SU-DHL-6 (cell line): Measurements from ENCODE around the gene ARVCF.

Source experiments
- H2AFZ ChIP-seq: fragments of 200-600 bp; sonication (generic); 2 replicates; pipeline ENCODE4 v1.6.1; 2014; ENCODE audit warnings: low read depth, mild to moderate bottlenecking, moderate library complexity, mixed read lengths, antibody characterized with exemption, low read length; ENCODE audit not compliant: severe bottlenecking
- H3F3A ChIP-seq: fragments of 200-600 bp; shearing (Covaris generic); 2 replicates; pipeline ENCODE4 v1.6.0; 2016; ENCODE audit warnings: antibody characterized with exemption, mild to moderate bottlenecking; ENCODE audit not compliant: insufficient read depth
- H3K27ac ChIP-seq: fragments of 200-600 bp; sonication (generic); 2 replicates; pipeline ENCODE4 v1.5.1; 2016; ENCODE audit warnings: low read depth, mild to moderate bottlenecking, low read length, moderate library complexity, mixed read lengths
- H3K27me3 ChIP-seq: fragments of 200-600 bp; sonication (generic), shearing (Covaris generic); 2 replicates; pipeline ENCODE4 v1.6.0; 2014; ENCODE audit warnings: mild to moderate bottlenecking, low read length
- H3K36me3 ChIP-seq: fragments of 200-600 bp; sonication (generic); 2 replicates; pipeline ENCODE4 v1.6.1; 2014; ENCODE audit warnings: mild to moderate bottlenecking, low read length, mixed read lengths
- H3K4me2 ChIP-seq: fragments of 300-600, 200-600 bp; shearing (Covaris generic), sonication (generic); 2 replicates; pipeline ENCODE4 v1.6.0; 2014; ENCODE audit warnings: low read length, low read depth, mild to moderate bottlenecking; ENCODE audit not compliant: poor library complexity, severe bottlenecking
- H3K4me3 ChIP-seq: fragments of 200-600 bp; sonication (generic); 2 replicates; pipeline ENCODE4 v1.5.1; 2014; ENCODE audit warnings: antibody characterized with exemption, low read length, mild to moderate bottlenecking, mixed read lengths; ENCODE audit not compliant: insufficient read depth, poor library complexity, severe bottlenecking
- H3K79me2 ChIP-seq: fragments of 200-600 bp; sonication (generic); 2 replicates; pipeline ENCODE4 v1.6.1; 2014; ENCODE audit warnings: mild to moderate bottlenecking, low read length, moderate library complexity; ENCODE audit not compliant: insufficient read depth
- H3K9ac ChIP-seq: fragments of 200-600 bp; sonication (generic); 2 replicates; pipeline ENCODE4 v1.7.0; 2014; ENCODE audit warnings: mild to moderate bottlenecking, low read length
- H3K9me2 ChIP-seq: fragments of 200-600 bp; sonication (generic); replicated peaks from 2 replicates; pipeline ENCODE4 v1.6.1; 2014; ENCODE audit warnings: low read length; ENCODE audit not compliant: insufficient read depth
- H3K9me3 ChIP-seq: fragments of 200-600 bp; sonication (generic); 2 replicates; pipeline ENCODE4 v1.6.1; 2014; ENCODE audit warnings: low read length, mixed read lengths; ENCODE audit not compliant: insufficient read depth
- H4K20me1 ChIP-seq: fragments of 200-600 bp; sonication (generic); 2 replicates; pipeline ENCODE4 v1.6.1; 2014; ENCODE audit warnings: low read depth, mild to moderate bottlenecking, antibody characterized with exemption, low read length, moderate library complexity, mixed read lengths
- CTCF ChIP-seq: fragments of 200-600 bp; sonication (generic); IDR thresholded peaks from one replicate; pipeline ENCODE4 v1.5.1; 2017; ENCODE audit warnings: antibody characterized with exemption, mild to moderate bottlenecking, low read length, moderate library complexity; ENCODE audit not compliant: insufficient read depth, poor library complexity, severe bottlenecking
- EZH2phosphoT487 ChIP-seq: fragments of 200-600 bp; sonication (generic), shearing (Covaris generic); conservative IDR thresholded peaks from 2 replicates; pipeline ENCODE4 v1.6.1; 2018; ENCODE audit warnings: mild to moderate bottlenecking, antibody characterized with exemption, low read length, moderate library complexity, mixed read lengths

ARVCF gene

DNA sequence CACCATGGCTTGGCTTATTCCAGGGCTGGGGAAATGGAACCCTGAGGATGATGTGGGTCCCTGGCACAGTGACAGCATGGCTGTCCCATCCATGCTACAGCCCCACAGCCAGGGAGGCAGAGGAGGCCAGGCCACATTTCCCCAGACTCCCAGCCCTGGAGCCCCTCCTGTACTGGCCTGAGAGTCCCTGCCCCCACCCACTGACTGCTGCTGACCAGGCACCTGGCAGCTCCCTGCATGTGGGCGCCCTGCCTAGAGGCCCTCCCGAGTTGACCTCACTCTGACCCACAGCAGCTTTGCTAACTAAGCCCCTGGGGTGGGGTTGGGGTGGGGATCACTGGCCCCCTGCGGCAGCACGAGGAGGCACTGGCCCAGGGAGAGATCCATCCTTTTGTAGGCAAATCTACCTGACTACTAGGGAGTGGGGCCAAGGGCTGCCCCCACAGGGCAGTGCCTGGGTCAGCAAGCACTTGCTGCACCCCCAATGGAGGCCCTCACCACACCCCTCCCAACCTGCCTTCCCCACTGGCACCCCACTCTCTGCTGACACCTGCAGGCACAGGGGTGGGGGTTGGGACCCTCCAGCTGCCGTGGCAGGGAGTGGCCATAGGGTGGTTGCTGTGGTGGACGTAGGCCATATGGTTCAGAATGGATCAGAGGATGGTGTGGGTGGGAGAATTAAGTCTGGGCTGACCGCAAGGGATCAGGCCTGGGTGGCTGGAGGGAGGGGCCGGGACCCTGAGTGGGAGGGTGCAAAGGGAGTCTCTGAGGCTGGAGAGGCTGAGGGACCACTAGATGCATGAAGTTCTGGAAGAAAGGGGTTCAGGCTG, 17.4 kb downstream of the ARVCF start:
- Histone ChIP-seq H2AFZ (no peak overlapping the region), H3K79me2 (no peaks in the 10 kb centered on the region), H3K4me2 (no peak overlapping the region), H3K27ac (no peak overlapping the region), H3K36me3 (no peaks in the 10 kb centered on the region), H4K20me1 (no peaks in the 10 kb centered on the region), H3K9ac (no peak overlapping the region), H3K9me3 (no peaks in the 10 kb centered on the region), H3K4me3 (no peak overlapping the region), H3F3A (no peaks in the 10 kb centered on the region), H3K27me3 (no peaks in the 10 kb centered on the region), H3K9me2 (no peaks in the 10 kb centered on the region)
- no peak for TF ChIP-seq EZH2phosphoT487
- TF ChIP-seq CTCF = no peak

GRCh38 chr22:19998232-19998951, 18.2 kb downstream of the ARVCF start:
- Histone ChIP-seq H3K79me2 (no peaks in the 10 kb centered on the region), H3K9me3 (no peaks in the 10 kb centered on the region), H2AFZ (no peak overlapping the region), H3K36me3 (no peaks in the 10 kb centered on the region), H3K9ac (no peak overlapping the region), H3K27me3 (no peaks in the 10 kb centered on the region), H3K4me3 (no peak overlapping the region), H4K20me1 (no peaks in the 10 kb centered on the region), H3K27ac (no peak overlapping the region), H3K4me2 (no peak overlapping the region), H3F3A (no peaks in the 10 kb centered on the region), H3K9me2 (no peaks in the 10 kb centered on the region)
- TF ChIP-seq EZH2phosphoT487 (no peak), CTCF (no peak)

DNA sequence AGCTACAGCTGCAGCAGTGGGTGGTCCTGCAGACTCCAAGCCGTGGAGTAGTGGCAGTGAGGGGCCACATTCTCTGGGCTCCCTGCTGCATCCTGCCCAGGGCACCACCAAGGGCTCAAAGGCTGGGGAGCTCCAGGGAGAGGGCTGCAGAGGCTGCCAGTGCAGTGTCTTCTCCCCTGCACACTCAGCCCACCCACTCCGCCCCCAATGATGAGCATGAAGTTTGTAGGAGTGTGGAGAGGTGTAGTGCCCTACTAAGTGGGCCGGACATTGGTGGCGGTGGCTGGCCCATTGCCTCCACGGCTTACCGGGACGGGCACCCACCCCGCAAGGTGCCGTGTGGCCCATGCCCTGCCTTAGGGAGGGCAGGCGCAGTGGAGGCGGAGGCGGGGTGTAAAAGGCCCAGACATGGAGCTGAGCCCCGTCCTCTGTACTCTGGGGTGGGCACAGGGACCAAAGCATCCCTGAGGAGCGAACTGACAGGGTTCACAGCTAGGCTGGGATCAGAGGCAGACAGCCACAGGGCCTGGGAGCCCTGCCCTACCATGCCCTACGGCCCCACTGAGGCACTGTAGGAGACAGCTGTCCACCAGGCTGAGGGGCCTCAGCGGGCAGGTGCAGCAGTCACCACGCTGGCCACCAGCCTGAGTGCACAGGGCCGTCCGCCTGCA, 18.9 kb downstream of the ARVCF start:
- Histone ChIP-seq H3K9ac (no peak overlapping the region), H3K4me2 (no peak overlapping the region)
- no peak for TF ChIP-seq CTCF

More for the DNA sequence above, 18.9 kb downstream of the ARVCF start:
- Histone ChIP-seq H3F3A (no peaks in the 10 kb centered on the region), H3K36me3 (no peaks in the 10 kb centered on the region), H3K79me2 (no peaks in the 10 kb centered on the region), H4K20me1 (no peaks in the 10 kb centered on the region), H3K27ac (no peak overlapping the region), H3K9me3 (no peaks in the 10 kb centered on the region), H3K4me3 (no peak overlapping the region), H2AFZ (no peak overlapping the region), H3K9me2 (no peaks in the 10 kb centered on the region), H3K27me3 (no peaks in the 10 kb centered on the region)
